ENCODE results near the gene FKBP1B. TPM values are rescaled to one million over a fixed set of nuclear protein-coding genes. Genes with fewer than 3 reads are reported as not detected.

The FKBP1B gene
- total RNA-seq, 4 donors from 2014 or later: 6.4 to 82.1 (median 6.8) TPM

DNA sequence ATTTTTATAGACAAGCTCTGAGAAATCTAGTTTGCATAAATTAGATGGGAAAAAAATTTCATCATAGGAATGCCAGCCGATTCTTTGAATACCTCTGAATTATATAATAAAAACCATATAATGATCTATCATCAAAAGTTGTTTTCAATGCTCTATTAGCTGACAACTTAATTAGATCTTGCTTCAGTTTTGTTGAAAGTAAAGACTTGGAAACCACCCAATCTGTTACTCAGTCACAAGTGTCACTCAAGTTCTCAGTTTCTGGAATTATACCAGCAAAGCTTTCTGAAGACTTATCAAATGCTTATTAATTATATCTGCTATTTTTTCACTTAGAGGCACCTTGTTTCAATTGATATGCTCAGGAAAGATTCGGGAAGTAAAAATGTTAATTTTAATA lies 52.5 kb downstream of the FKBP1B start:
- H3K4me3 ChIP-seq: no peak overlapping the region
- H3K9me3 ChIP-seq: no peaks in the 10 kb centered on the region
- no peak for DNase-seq
- intact Hi-C loops (cut with DNase I; ENCODE audit: low total_unique reads): no loop called here
- TF ChIP-seq, protein P1, sequence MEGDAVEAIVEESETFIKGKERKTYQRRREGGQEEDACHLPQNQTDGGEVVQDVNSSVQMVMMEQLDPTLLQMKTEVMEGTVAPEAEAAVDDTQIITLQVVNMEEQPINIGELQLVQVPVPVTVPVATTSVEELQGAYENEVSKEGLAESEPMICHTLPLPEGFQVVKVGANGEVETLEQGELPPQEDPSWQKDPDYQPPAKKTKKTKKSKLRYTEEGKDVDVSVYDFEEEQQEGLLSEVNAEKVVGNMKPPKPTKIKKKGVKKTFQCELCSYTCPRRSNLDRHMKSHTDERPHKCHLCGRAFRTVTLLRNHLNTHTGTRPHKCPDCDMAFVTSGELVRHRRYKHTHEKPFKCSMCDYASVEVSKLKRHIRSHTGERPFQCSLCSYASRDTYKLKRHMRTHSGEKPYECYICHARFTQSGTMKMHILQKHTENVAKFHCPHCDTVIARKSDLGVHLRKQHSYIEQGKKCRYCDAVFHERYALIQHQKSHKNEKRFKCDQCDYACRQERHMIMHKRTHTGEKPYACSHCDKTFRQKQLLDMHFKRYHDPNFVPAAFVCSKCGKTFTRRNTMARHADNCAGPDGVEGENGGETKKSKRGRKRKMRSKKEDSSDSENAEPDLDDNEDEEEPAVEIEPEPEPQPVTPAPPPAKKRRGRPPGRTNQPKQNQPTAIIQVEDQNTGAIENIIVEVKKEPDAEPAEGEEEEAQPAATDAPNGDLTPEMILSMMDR (IDR thresholded peaks at IDR 0.05): no peak
- TF ChIP-seq POLR2A (IDR thresholded peaks at IDR 0.05): no peak
- H3K36me3 ChIP-seq: no peaks in the 10 kb centered on the region
- H3K27me3 ChIP-seq: no peaks in the 10 kb centered on the region
- H3K27ac ChIP-seq: no peak overlapping the region
- H3K4me1 ChIP-seq: no peaks in the 10 kb centered on the region

- no peak for TF ChIP-seq POLR2A (IDR thresholded peaks at IDR 0.05)
- TF ChIP-seq, protein P1 (IDR thresholded peaks at IDR 0.05): no peak
- Histone ChIP-seq H3K9me3 (no peaks in the 10 kb centered on the region), H3K4me1 (no peaks in the 10 kb centered on the region), H3K27ac (no peak overlapping the region), H3K27me3 (no peaks in the 10 kb centered on the region), H3K36me3 (no peaks in the 10 kb centered on the region), H3K4me3 (no peak overlapping the region)
- DNase-seq: no peak
- intact Hi-C loops (cut with DNase I; ENCODE audit: low total_unique reads): no loop called here
Observed at GRCh38 chr2:24102677-24103076, 53.1 kb downstream of the FKBP1B start.

DNA sequence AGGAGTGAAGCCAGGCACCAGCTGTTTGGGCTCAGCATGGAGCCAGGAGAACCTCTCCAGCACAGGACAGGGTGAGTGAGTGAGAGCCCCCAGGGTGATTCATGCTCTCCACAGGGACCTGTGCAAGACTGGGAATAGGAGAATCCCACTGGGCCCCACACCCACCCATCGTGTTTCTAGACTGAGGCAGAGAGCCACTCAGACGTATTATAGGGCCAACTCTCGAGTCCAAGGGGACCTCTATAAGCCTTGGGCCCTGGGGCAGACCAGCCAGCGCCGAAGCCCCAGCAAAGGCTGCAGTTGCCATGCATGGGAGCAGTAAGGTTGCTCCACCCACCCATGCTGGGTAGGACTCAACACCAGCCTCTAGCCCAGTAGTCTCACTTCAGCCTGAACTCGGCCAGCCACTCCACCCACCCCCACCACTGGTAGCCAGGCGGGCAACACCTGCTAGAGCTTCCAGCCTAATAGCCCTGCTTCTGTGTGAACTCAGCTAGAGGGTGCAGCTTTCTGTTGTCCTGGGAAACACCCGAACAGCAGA lies 54.6 kb downstream of the FKBP1B start:
- DNase-seq: no peak
- H3K4me1 ChIP-seq: no peaks in the 10 kb centered on the region
- H3K27ac ChIP-seq: no peak overlapping the region
- no peaks in the 10 kb centered on the region for H3K27me3 ChIP-seq
- no peaks in the 10 kb centered on the region for H3K36me3 ChIP-seq
- intact Hi-C loops (cut with DNase I; ENCODE audit: low total_unique reads): no loop called here
- TF ChIP-seq, protein P1 (IDR thresholded peaks at IDR 0.05): no peak
- TF ChIP-seq POLR2A (IDR thresholded peaks at IDR 0.05): no peak
- H3K4me3 ChIP-seq: no peak overlapping the region
- no peaks in the 10 kb centered on the region for H3K9me3 ChIP-seq

DNA sequence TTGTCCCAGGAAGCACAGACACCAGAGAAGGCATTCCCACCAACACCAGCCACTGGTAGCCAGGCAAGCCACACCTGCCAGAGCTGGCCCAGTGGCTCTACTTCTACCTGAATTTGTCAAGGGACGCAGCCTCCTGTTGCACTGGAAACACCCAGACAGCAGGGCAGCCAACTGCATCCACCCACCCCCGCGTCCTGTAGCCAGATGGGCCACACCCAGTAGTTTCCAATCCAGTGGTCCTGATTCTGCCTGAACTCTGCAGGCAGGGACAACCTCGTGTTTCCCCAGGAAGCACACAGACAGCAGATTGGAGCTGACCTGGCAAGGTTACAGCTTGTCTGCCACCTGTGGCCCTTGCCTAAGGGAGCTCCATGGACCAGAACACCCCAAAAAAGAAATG lies 55.4 kb downstream of the FKBP1B start:
- no peaks in the 10 kb centered on the region for H3K36me3 ChIP-seq
- no peak for TF ChIP-seq POLR2A (IDR thresholded peaks at IDR 0.05)
- TF ChIP-seq, protein P1 (IDR thresholded peaks at IDR 0.05): no peak

GRCh38 chr2:24105816-24106215 lies 56.3 kb downstream of the FKBP1B start:
- TF ChIP-seq, protein P1 (IDR thresholded peaks at IDR 0.05): no peak
- TF ChIP-seq POLR2A (IDR thresholded peaks at IDR 0.05): no peak
- H3K27me3 ChIP-seq: no peaks in the 10 kb centered on the region
- H3K9me3 ChIP-seq: no peaks in the 10 kb centered on the region
- H3K36me3 ChIP-seq: no peaks in the 10 kb centered on the region
- no peak overlapping the region for H3K4me3 ChIP-seq
- no peaks in the 10 kb centered on the region for H3K4me1 ChIP-seq
- no peak for DNase-seq
- H3K27ac ChIP-seq: no peak overlapping the region
- intact Hi-C loops (cut with DNase I; ENCODE audit: low total_unique reads): no loop called here

More for the DNA sequence above, 55.4 kb downstream of the FKBP1B start:
- intact Hi-C loops (cut with DNase I; ENCODE audit: low total_unique reads): no loop called here
- Histone ChIP-seq H3K27ac (no peak overlapping the region), H3K4me1 (no peaks in the 10 kb centered on the region), H3K4me3 (no peak overlapping the region), H3K27me3 (no peaks in the 10 kb centered on the region), H3K9me3 (no peaks in the 10 kb centered on the region)
- DNase-seq: no peak
